Measurements from ENCODE around the gene MEIKIN.

Gene MEIKIN

DNA sequence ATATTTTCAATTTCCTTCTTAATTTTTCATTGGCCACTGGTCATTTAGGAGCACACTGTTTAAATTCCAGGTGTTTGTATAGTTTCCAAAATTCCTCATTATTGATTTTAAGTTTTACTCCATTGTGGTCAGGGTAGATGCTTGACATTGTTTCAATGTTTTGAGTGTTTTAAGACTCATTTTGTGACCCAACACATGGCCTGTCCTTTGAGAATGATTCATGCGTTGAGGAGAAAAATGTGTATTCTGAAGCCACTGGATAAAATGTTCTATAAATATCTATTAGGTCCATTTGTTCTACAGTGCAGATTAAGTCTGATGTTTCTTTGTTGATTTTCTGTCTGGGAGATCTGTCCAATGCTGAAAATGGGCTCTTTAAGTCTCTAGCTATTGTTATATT is 124.2 kb downstream of the MEIKIN start:
- Histone ChIP-seq H3K9ac (no peak overlapping the region), H3K4me1 (no peaks in the 10 kb centered on the region), H3K27ac (no peak overlapping the region), H4K20me1 (no peaks in the 10 kb centered on the region), H3K4me3 (no peak overlapping the region), H3K27me3 (no peaks in the 10 kb centered on the region), H3K36me3 (no peaks in the 10 kb centered on the region), H3K9me3 (peaks cover 5% of the 10 kb centered on the region; the same call in 1 of the 2 replicates), H3K4me2 (no peak overlapping the region)
- no peak for TF ChIP-seq Cebpa-rat (IDR thresholded peaks at IDR 0.05)

DNA sequence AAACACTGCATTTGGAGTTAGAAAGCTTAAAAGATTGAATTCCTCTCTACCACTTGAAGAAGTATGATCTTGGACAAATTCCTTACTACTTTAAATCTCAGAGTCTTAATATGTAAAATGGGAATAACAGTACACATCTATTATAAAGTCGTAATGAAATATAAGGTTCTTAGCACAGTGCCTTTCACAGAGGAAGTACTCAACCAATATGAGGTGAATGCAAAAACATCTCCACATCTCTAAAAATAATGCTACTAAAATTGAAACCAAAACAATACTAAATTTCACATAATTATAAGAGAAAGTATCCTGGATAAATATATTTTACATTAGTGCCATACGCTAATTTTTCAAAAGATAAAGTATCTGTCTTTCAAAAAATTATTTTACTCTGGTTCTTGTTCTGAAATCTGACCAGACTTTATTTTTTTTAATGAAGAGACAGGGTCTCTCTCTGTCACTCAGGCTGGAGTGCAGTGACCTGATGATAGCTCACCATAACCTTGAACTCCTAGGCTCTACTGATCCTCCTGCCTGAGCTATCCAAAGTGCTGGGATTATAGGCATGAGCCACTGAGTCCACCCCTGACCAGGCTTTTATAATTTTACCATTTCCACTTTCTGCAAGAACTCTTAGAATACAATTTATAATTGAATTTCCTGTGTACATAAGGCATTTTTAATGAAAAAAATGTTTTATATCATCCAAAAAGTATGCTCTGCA is 127.3 kb downstream of the MEIKIN start:
- Histone ChIP-seq H3K4me1 (no peaks in the 10 kb centered on the region), H3K27me3 (no peaks in the 10 kb centered on the region), H3K9ac (no peak overlapping the region), H3K27ac (no peak overlapping the region), H3K4me2 (no peak overlapping the region), H3K4me3 (no peak overlapping the region), H4K20me1 (no peaks in the 10 kb centered on the region), H3K9me3 (no peaks in the 10 kb centered on the region), H3K36me3 (no peaks in the 10 kb centered on the region)
- TF ChIP-seq Cebpa-rat (IDR thresholded peaks at IDR 0.05) = no peak

DNA sequence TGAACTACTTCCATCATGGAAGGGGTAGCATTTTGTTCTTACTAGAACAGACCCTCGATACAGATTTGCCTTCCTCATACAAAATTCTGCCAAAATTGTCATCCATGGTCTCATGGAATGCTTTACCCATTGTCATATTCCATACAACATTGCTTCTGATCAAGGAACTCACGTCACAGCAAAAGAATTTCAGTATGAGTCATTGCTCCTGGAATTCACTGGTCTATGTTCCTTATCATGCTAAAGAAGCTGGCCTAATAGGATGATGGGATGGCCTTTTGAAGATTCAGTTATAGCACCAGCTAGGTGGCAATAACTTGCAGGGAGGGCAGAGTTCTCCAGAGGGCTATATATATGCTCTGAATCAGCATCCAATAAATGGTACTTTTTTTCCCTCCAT is 130.5 kb downstream of the MEIKIN start:
- no peak for TF ChIP-seq Cebpa-rat (IDR thresholded peaks at IDR 0.05)
- Histone ChIP-seq H3K36me3 (no peaks in the 10 kb centered on the region), H3K4me2 (no peak overlapping the region), H3K27ac (no peak overlapping the region), H3K27me3 (no peaks in the 10 kb centered on the region), H3K9me3 (no peaks in the 10 kb centered on the region), H3K4me3 (no peak overlapping the region), H3K9ac (no peak overlapping the region), H3K4me1 (peaks cover 14% of the 10 kb centered on the region), H4K20me1 (no peaks in the 10 kb centered on the region)

- Histone ChIP-seq H3K4me3 (no peak overlapping the region), H4K20me1 (no peaks in the 10 kb centered on the region), H3K4me2 (no peak overlapping the region), H3K27me3 (no peaks in the 10 kb centered on the region), H3K27ac (no peak overlapping the region), H3K4me1 (peaks cover 14% of the 10 kb centered on the region), H3K9me3 (no peaks in the 10 kb centered on the region), H3K36me3 (no peaks in the 10 kb centered on the region), H3K9ac (no peak overlapping the region)
- TF ChIP-seq Cebpa-rat (IDR thresholded peaks at IDR 0.05) = no peak
Observed at GRCh38 chr5:131812371-131813160, 132.9 kb downstream of the MEIKIN start.

DNA sequence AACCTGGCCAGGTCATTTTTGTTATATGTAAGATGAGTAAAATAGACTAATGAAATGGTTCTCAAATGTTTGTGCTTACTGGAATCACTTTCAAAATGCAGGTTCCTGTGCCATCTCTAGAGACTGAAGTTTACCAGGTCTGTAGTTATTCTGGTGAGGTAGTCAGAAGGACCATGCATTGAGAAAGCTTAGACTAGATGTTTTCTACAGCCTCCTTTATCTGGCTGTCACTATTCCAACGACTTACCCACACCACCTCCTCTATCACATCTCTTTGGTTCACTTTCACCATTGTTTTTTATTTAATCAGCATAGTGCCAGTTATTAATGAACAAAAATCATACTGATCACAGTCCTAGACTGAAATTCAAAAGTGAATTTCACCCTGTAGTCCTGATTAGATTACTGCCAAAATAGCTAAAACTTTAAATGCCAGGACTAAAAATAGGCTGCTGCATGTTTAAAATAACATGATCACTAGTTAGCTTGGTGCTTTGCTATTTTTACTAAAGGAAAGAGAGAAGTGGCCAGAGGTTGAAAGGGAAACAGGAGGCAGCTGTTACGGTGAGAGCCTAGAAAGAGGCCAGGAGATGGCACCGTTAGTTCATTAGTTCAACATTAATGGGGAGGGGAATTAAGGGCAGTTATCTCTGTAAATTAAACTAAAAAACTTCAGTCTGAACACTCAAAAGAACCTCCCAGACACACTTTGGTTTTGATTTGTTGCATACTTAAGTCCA is 134.8 kb downstream of the MEIKIN start:
- Histone ChIP-seq H3K4me2 (peak overlapping the region; percentile 58), H3K9ac (no peak overlapping the region), H3K4me1 (peaks cover 14% of the 10 kb centered on the region)

DNA sequence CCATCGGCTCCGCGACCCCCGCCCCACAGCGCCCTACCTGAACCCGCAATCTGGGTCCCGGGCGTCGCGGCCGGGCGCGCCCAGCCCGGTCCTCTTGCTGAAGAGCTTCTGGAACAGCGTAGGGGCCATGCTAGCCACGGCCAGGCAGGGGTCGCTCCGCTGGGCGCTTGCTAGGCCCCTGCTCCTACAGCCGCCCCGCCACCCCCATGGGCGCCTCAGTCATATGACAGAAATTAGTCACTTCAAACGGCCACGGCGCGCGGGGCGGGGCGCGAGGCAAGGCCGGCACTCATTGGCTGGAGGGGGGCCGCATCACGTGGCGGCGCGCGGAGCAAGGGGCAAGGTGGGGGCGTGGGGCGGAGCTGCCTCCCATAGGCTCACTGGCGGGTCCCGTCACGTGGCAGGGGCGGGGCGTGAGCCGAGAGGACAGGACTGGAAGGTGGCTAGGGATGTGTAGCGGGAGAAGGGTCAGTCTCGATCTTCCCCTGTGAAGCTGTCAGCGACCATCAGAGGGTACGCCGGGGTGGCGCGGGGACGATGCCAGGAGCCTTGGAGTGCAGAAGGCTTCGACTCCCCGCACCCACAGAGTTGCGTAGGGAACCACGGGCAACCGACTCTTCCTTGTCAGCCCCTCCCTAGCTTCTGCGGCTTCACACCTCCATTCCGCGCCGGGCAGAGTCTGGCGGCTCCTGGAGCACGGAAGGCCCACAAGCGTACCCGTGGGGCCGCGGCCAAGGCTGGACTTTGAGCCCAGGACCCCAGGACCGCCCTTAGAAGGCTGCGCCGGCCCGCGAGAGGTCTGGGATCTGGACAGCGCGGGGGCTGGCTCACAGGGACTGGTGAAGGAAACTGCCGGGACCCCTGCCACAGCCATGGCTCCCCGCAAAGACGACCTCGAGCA is 148.4 kb downstream of the MEIKIN start, which contains the start of gene FNIP1:
Gene FNIP1, minus strand, starts transcription at position 225 of the 901 bp plus-strand sequence. Its CDS starts 96 bp downstream, at position 129.
- peaks cover 32% of the 10 kb centered on the region for H3K4me1 ChIP-seq
- no peaks in the 10 kb centered on the region for H3K27me3 ChIP-seq
- no peak for TF ChIP-seq Cebpa-rat (IDR thresholded peaks at IDR 0.05)
- H3K9ac ChIP-seq = peak within 1 kb of the TSS; percentile 96
- peak within 1 kb of the TSS; percentile 85 for H3K4me2 ChIP-seq
- no peaks in the 10 kb centered on the region for H3K9me3 ChIP-seq
- H3K4me3 ChIP-seq = peak within 1 kb of the TSS; percentile 96
- H3K27ac ChIP-seq = peak within 1 kb of the TSS; percentile 96
- H4K20me1 ChIP-seq = peaks cover 43% of the 10 kb centered on the region
- H3K36me3 ChIP-seq = no peaks in the 10 kb centered on the region; the same call in 1 of the 2 replicates

More for the DNA sequence above, 134.8 kb downstream of the MEIKIN start:
- Histone ChIP-seq H3K27ac (no peak overlapping the region), H3K9me3 (no peaks in the 10 kb centered on the region), H3K4me3 (no peak overlapping the region), H3K36me3 (no peaks in the 10 kb centered on the region), H4K20me1 (no peaks in the 10 kb centered on the region), H3K27me3 (no peaks in the 10 kb centered on the region)
- TF ChIP-seq Cebpa-rat (IDR thresholded peaks at IDR 0.05) = no peak

- Histone ChIP-seq H3K9ac (peak overlapping the region; percentile 96), H3K4me1 (peaks cover 32% of the 10 kb centered on the region), H3K27me3 (no peaks in the 10 kb centered on the region), H3K27ac (peak overlapping the region; percentile 96), H3K36me3 (no peaks in the 10 kb centered on the region; the same call in 1 of the 2 replicates), H3K4me3 (peak overlapping the region; percentile 96), H3K4me2 (peak overlapping the region; percentile 85), H3K9me3 (no peaks in the 10 kb centered on the region), H4K20me1 (peaks cover 53% of the 10 kb centered on the region)
- no peak for TF ChIP-seq Cebpa-rat (IDR thresholded peaks at IDR 0.05)
Observed at GRCh38 chr5:131795879-131796792, 149.3 kb downstream of the MEIKIN start.

DNA sequence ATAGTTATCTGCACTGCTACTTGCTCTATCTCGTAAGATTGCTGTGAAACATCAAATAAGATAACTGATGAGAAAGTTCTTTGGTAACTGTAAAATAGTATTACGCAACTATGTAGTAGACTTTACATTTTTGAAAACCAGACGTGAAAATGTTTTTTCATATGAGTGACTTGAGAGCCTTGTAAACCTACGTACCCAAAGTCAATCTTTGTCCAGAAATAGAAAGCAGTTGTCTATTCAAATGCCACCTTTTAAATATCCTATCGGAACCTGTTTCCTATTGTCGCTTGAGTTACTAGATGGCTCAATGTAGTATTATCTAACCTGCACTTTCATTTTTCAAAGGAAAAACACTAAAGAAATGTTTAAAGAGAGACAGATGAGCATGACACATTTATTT is 150.2 kb downstream of the MEIKIN start:
- peaks cover 62% of the 10 kb centered on the region for H4K20me1 ChIP-seq
- peak overlapping the region; percentile 96 for H3K9ac ChIP-seq
- H3K4me1 ChIP-seq = peaks cover 32% of the 10 kb centered on the region
- peak overlapping the region; percentile 96 for H3K4me3 ChIP-seq
- H3K27me3 ChIP-seq = no peaks in the 10 kb centered on the region
- H3K9me3 ChIP-seq = 0 out of 2 replicates have a peak, but pooled peaks cover 2% of the 10 kb centered on the region
- no peak overlapping the region for H3K27ac ChIP-seq
- H3K36me3 ChIP-seq = no peaks in the 10 kb centered on the region; the same call in 1 of the 2 replicates
- H3K4me2 ChIP-seq = peak overlapping the region; percentile 85
- peak; percentile 90; the same call in 1 of the 2 replicates for TF ChIP-seq Cebpa-rat (IDR thresholded peaks at IDR 0.05)
